Stimulated activated effector memory CD8-positive, alpha-beta T cell treated with anti-CD3 and anti-CD28 coated beads, Interleukin-12 subunit alpha, Interleukin-12 subunit beta, amount 100 ng/mL, for 72 hours (primary cell): ENCODE results near the gene FBLN7.
"Not testable (repeated sequence)": the region's sequence is repeated elsewhere in the genome, so short reads cannot be mapped to it uniquely, and the experiment has no call there.

Source experiments
- ATAC-seq: fragments of 150-1000 bp; cut with Tn5 transposase; 2 replicates; pipeline ENCODE4 v1.10.0; 2021
- DNase-seq, 2 donors: peaks; one replicate each; pipeline ENCODE4 v3.0.0; 2021 to 2022; ENCODE audit warnings: low spot score in 2 of 2
- H3K27ac Mint-ChIP-seq: one replicate; pipeline ENCODE4 v1.8.0; 2022; ENCODE audit warnings: mild to moderate bottlenecking, mixed read lengths
- H3K36me3 Mint-ChIP-seq: one replicate; pipeline ENCODE4 v1.8.0; 2022; ENCODE audit warnings: mild to moderate bottlenecking, mixed read lengths
- H3K4me1 Mint-ChIP-seq: one replicate; pipeline ENCODE4 v1.8.0; 2022; ENCODE audit warnings: mixed read lengths
- H3K4me3 Mint-ChIP-seq: one replicate; pipeline ENCODE4 v1.8.0; 2022; ENCODE audit warnings: mild to moderate bottlenecking, mixed read lengths
- H3K9me3 Mint-ChIP-seq: one replicate; pipeline ENCODE4 v1.8.0; 2022; ENCODE audit warnings: mixed read lengths

The FBLN7 gene

DNA sequence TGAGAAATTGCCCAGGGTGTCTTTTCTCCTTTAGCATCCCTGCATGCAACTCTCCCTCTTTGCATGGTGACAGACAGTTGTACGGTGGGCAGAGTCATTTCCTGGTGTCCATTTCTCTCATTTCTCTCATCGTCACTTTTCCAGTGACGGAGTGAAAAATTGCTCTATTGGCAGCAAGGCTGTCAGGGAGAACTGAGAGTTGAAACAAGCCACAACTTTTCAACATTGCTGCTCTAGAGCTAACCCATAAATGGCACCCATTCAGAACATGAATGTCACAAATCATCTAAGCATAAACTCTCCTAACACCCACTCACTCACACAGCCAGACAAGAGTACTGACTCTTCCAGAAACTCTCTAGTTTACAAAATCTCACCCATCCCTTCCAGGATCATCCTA is 61.0 kb downstream of the FBLN7 start:
- no peaks in the 10 kb centered on the region for H3K4me1 Mint-ChIP-seq
- no peak overlapping the region for H3K4me3 Mint-ChIP-seq
- peaks cover 2% of the 10 kb centered on the region for H3K9me3 Mint-ChIP-seq
- DNase-seq (no peak), ATAC-seq (peak; percentile 34)
- H3K36me3 Mint-ChIP-seq, result no peaks in the 10 kb centered on the region
- H3K27ac Mint-ChIP-seq, result no peak overlapping the region

DNA sequence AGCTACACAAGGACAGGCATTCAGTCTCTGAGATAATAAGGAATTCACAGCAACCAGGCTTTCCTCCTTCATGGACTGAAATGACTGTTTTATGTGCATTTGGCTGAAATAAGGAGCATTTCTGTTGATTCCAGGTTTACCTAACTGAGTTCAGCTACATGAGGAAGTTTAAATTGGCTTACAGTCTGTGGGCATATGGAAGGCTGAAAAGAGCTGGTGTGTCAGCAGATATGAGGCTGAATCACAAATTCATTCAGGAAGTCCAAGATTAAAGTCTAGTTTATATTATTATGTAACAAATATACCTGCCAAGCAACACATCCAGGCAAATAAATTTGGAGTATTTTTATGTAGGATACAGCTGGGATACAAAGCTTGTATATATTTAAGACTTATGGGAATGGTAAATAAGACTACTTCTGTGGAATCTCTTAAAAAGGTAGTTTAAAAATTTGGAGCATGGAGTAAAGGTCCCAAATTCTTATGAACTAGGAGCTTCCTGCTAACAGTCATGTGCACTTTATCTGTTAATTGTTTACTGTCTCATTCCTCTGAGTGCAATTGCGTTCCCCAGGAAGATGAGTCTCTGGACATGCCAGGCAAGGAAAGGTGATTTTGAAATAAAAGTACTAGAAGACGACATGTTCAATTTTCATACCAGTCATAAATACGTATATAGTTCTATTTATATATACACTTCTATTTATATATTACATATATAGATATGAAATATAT is 63.7 kb downstream of the FBLN7 start:
- Mint-ChIP-seq H3K4me1 (no peaks in the 10 kb centered on the region), H3K9me3 (peaks cover 16% of the 10 kb centered on the region), H3K27ac (no peak overlapping the region), H3K36me3 (no peaks in the 10 kb centered on the region), H3K4me3 (no peak overlapping the region)
- no peak for ATAC-seq
- DNase-seq, result no peak

DNA sequence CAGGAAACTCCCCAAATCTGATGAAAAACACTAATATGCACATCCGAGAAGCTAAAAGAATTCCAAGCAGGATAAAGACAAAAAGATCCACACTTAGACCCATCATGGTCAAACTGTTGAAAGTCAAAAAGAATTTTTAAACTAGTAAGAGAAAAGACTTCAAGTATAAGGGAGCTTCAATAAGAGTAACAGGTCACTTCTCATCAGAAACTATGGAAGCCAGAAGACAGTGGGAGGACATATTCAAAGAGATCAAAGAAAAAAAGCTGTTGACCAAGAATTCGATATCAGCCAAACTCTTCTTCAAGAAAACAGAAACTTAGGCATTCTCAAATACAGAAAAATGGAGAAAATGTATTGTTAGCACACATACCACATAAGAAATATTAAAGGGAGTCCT is 66.2 kb downstream of the FBLN7 start:
- Mint-ChIP-seq H3K4me3 (no peak overlapping the region), H3K9me3 (peaks cover 16% of the 10 kb centered on the region), H3K4me1 (peaks cover under 1% of the 10 kb centered on the region), H3K36me3 (no peaks in the 10 kb centered on the region), H3K27ac (no peak overlapping the region)
- no peak for ATAC-seq
- no peak for DNase-seq

DNA sequence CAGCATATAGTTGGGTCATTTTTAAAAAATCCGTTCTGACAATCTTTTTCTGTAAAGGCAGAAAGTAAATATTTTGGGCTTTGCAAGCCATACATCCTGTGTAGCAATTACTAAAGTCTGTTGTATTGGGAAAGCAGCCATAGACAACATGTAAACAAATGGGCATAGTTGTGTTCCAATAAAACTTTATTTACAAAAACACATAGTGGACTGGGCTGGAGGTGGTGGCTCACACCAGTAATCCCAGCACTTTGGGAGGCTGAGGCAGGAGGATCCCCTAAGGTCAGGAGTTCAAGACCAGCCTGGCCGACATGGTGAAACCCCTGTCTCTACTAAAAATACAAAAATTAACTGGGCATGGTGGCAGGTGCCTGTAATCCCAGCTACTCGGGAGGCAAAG is 69.7 kb downstream of the FBLN7 start:
- ATAC-seq, H3K4me3 Mint-ChIP-seq, H3K4me1 Mint-ChIP-seq, H3K36me3 Mint-ChIP-seq, DNase-seq, H3K27ac Mint-ChIP-seq: not testable (repeated sequence)
- peaks cover 16% of the 10 kb centered on the region for H3K9me3 Mint-ChIP-seq

DNA sequence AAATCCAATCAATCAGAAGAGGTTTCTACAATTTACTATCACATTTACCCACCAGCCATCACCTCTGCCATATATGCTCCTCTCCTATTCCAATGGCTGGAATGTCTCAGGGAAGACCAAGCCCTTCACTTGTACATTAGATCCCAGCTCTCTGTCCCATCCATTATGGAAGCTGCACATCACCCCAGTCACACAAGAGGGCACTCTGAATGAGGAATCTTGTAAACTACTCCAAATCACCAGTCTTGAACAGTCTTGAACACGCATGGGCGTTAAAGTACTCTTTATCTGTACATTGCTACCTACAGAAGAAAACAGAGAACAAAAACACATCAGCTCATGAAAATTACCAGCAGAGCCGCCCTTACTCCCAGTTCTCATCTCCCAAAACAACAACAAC is 78.0 kb downstream of the FBLN7 start:
- ATAC-seq (no peak), DNase-seq (no peak)
- Mint-ChIP-seq H3K9me3 (peaks cover 5% of the 10 kb centered on the region), H3K36me3 (peaks cover 9% of the 10 kb centered on the region), H3K27ac (no peak overlapping the region), H3K4me3 (no peak overlapping the region), H3K4me1 (no peaks in the 10 kb centered on the region)

DNA sequence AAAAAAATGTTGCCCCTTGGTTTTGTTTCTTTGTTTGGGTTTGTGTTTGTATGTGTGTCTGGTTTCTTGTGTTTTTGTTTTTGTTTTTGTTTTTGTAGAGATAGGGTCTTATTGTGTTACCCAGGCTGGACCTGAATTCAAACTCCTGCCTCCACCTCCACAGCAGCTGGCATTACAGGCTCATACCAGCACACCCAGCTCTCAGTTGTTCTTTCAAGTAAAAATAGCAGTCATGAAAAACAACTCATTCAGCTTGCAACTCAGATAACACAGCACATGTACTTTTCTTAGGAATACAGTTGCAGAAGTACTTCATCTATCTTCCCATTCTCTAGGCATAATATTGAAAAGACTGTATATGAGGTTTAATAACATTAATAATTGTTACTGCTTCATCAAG is 79.7 kb downstream of the FBLN7 start:
- DNase-seq (no peak), ATAC-seq (no peak)
- H3K4me3 Mint-ChIP-seq, result no peak overlapping the region
- H3K36me3 Mint-ChIP-seq, result peaks cover 25% of the 10 kb centered on the region
- no peak overlapping the region for H3K27ac Mint-ChIP-seq
- H3K9me3 Mint-ChIP-seq, result peaks cover 11% of the 10 kb centered on the region
- peaks cover 7% of the 10 kb centered on the region for H3K4me1 Mint-ChIP-seq

DNA sequence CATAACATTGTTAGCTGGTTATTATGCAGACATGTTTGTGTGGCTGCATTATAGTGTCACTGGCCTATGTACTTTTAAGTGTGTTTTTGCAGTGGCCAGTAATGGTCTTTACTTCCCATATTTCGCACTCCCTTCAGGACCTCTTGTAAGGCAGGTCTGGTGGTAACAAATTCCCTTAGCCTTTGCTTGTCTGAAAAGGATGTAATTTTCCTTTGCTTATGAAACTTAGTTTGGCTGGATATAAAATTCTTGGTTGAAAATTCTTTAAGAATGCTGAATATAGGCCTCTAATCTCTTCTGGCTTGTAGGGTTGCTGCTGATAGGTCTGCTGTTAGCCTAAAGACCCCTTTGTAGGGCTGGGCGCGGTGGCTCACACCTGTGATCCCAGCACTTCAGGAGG is 82.0 kb downstream of the FBLN7 start:
- Mint-ChIP-seq H3K4me1 (peaks cover 7% of the 10 kb centered on the region), H3K9me3 (peaks cover 11% of the 10 kb centered on the region), H3K4me3 (no peak overlapping the region), H3K27ac (no peak overlapping the region), H3K36me3 (peaks cover 24% of the 10 kb centered on the region)
- ATAC-seq (no peak), DNase-seq (no peak)

DNA sequence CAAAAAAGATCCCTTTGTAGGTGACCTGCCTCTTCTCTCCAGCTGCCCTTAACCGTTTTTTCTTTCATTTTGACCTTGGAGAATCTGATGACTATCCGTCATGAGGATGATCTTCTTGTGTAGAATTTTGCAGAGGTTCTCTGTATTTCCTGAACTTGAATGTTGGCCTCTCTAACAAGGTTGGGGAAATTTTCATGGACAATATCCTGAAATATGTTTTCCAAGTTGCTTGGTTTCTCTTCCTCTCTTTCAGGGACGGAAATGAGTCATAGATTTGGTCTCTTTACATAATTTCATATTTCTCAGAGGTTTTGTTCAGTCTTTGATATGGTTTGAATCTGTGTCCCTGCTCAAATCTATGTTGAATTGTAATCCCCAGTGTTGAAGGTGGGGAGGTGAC is 82.6 kb downstream of the FBLN7 start:
- Mint-ChIP-seq H3K27ac (peak overlapping the region; percentile 41), H3K9me3 (peaks cover 11% of the 10 kb centered on the region), H3K36me3 (peaks cover 31% of the 10 kb centered on the region), H3K4me1 (peaks cover 7% of the 10 kb centered on the region), H3K4me3 (no peak overlapping the region)
- no peak for DNase-seq
- ATAC-seq, result no peak

DNA sequence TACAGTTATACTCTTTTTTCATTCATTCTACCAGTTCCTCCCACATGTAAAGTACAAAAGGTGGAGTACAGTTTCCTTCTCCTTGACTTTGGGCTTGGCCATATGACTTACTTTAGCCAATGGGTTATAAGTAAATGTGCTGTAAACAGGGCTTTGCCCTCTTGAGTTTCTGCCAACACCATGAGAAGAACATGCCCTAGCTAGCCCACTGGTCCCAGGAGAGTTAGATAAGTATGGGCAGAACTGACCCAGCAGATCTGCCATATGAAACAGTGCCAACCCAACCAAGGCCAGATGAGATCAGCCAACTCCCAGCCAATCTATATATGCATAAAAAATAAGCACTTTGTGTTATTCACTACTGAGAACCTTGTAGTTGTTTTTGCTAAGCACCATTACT is 91.2 kb downstream of the FBLN7 start:
- Mint-ChIP-seq H3K36me3 (peaks cover 89% of the 10 kb centered on the region), H3K4me1 (no peaks in the 10 kb centered on the region), H3K4me3 (no peak overlapping the region), H3K27ac (peak overlapping the region; percentile 32), H3K9me3 (no peaks in the 10 kb centered on the region)
- DNase-seq (no peak), ATAC-seq (no peak)

DNA sequence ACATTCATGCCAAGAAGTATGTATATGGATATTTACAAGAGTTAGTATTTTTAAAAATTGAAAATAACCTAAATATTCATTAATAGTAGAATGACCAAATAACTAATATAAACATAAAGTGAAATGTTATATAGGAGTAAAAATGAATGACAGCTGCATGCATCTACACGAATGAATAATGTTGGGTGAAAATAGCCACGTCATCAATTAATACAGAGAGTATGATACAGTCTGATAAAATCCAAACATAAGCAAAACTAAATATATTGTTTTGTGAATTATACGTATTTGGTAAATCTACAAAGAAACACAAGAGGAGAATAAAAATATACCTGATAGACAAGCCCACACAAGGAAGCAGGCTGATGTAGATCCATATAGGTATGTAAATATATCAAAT is 92.2 kb downstream of the FBLN7 start:
- Mint-ChIP-seq H3K27ac (no peak overlapping the region), H3K4me1 (no peaks in the 10 kb centered on the region), H3K4me3 (no peak overlapping the region), H3K9me3 (no peaks in the 10 kb centered on the region), H3K36me3 (peaks cover 93% of the 10 kb centered on the region)
- DNase-seq (no peak), ATAC-seq (no peak)
